PFSK-1 (cell line): ENCODE measurements around the gene PTBP3.

Source experiments
- FOXP2 ChIP-seq: optimal IDR thresholded peaks from 2 replicates; pipeline ENCODE3; 2011; ENCODE audit warnings: borderline replicate concordance, control low read depth, inconsistent platforms; ENCODE audit not compliant: insufficient read depth; ENCODE audit errors: extremely low read length, extremely low read depth
- POLR2AphosphoS5 ChIP-seq: IDR thresholded peaks from 2 replicates; pipeline ENCODE4 v1.6.1; 2012; ENCODE audit warnings: low read depth, mild to moderate bottlenecking, control low read depth, low read length, moderate library complexity
- REST ChIP-seq, 2 experiments: IDR thresholded peaks; 2 replicates each; pipeline versions ENCODE4 v1.6.1 to v1.8.0; 2011 to 2012; ENCODE audit warnings: low read depth in 2 of 2, low read length in 2 of 2, control low read depth in 1 of 2, inconsistent platforms in 1 of 2, mild to moderate bottlenecking in 1 of 2, moderate library complexity in 1 of 2; ENCODE audit not compliant: insufficient read depth in 1 of 2
- SIN3A ChIP-seq: IDR thresholded peaks from 2 replicates; pipeline ENCODE4 v1.6.1; 2012; ENCODE audit warnings: mild to moderate bottlenecking, low read length, moderate library complexity, borderline replicate concordance; ENCODE audit not compliant: insufficient read depth
- TAF1 ChIP-seq: IDR thresholded peaks from 2 replicates; pipeline ENCODE4 v1.6.1; 2012; ENCODE audit warnings: low read length, control low read depth, borderline replicate concordance; ENCODE audit not compliant: insufficient read depth

Gene PTBP3

GRCh38 chr9:112332214-112332613 is 1.2 kb downstream of the PTBP3 start:
- TF ChIP-seq POLR2AphosphoS5: no peak
- TF ChIP-seq TAF1: no peak
- TF ChIP-seq SIN3A: no peak
- no peak for TF ChIP-seq REST (IDR thresholded peaks at IDR 0.05; ENCODE audit: insufficient read depth in 1 of 2, low read depth in 2 of 2, low read length in 2 of 2)

- TF ChIP-seq POLR2AphosphoS5 (no peak), TAF1 (no peak), SIN3A (no peak), REST (IDR thresholded peaks at IDR 0.05; ENCODE audit: insufficient read depth in 1 of 2, low read depth in 2 of 2, low read length in 2 of 2) (no peak), FOXP2 (no peak)
These were observed 1.8 kb downstream of the PTBP3 start for GRCh38 chr9:112331674-112331952.

GRCh38 chr9:112328545-112328944 is 4.9 kb downstream of the PTBP3 start:
- TF ChIP-seq SIN3A (no peak), POLR2AphosphoS5 (no peak), REST (IDR thresholded peaks at IDR 0.05; ENCODE audit: insufficient read depth in 1 of 2, low read depth in 2 of 2, low read length in 2 of 2) (no peak), TAF1 (no peak), FOXP2 (no peak)

GRCh38 chr9:112327718-112328450 is 5.5 kb downstream of the PTBP3 start:
- no peak for TF ChIP-seq REST (IDR thresholded peaks at IDR 0.05; ENCODE audit: insufficient read depth in 1 of 2, low read depth in 2 of 2, low read length in 2 of 2)
- TF ChIP-seq POLR2AphosphoS5: no peak
- TF ChIP-seq TAF1: no peak
- no peak for TF ChIP-seq SIN3A
- no peak for TF ChIP-seq FOXP2

GRCh38 chr9:112326194-112326593 is 7.2 kb downstream of the PTBP3 start:
- TF ChIP-seq FOXP2 (no peak), SIN3A (no peak)
